Neural cell (in vitro differentiated cells): ENCODE results near the gene EXOC8. TPM values are rescaled to one million over a fixed set of nuclear protein-coding genes. Genes with fewer than 3 reads are reported as not detected.

Source experiments
- H2AFZ ChIP-seq: fragments of 200-600, 300-800 bp; sonication (generic), shearing (Covaris generic); 2 replicates; pipeline ENCODE4 v1.6.0; 2014; ENCODE audit warnings: low read depth, mild to moderate bottlenecking, antibody characterized with exemption, low read length, moderate library complexity
- H3F3A ChIP-seq: fragments of 200-600 bp; shearing (Covaris generic); 2 replicates; pipeline ENCODE4 v1.6.1; 2016; ENCODE audit warnings: mild to moderate bottlenecking, moderate library complexity, mixed read lengths, antibody characterized with exemption, low read length; ENCODE audit not compliant: insufficient read depth, poor library complexity, severe bottlenecking
- H3K27ac ChIP-seq: fragments of 200-600, 300-800 bp; sonication (generic), shearing (Covaris generic); 2 replicates; pipeline ENCODE4 v1.5.1; 2014; ENCODE audit warnings: mild to moderate bottlenecking, low read length, moderate library complexity
- H3K27me3 ChIP-seq: fragments of 300-800, 200-600 bp; sonication (generic), shearing (Covaris generic); 2 replicates; pipeline ENCODE4 v1.6.0; 2014; ENCODE audit warnings: mild to moderate bottlenecking, low read depth, low read length, moderate library complexity; ENCODE audit not compliant: insufficient read depth
- H3K36me3 ChIP-seq: fragments of 300-800, 200-600 bp; sonication (generic), shearing (Covaris generic); 2 replicates; pipeline ENCODE4 v1.5.1; 2014; ENCODE audit warnings: mild to moderate bottlenecking, antibody characterized with exemption, low read length, moderate library complexity; ENCODE audit not compliant: insufficient read depth
- H3K4me2 ChIP-seq: fragments of 300-800, 200-600 bp; sonication (generic), shearing (Covaris generic); 2 replicates; pipeline ENCODE4 v1.6.0; 2014; ENCODE audit warnings: mild to moderate bottlenecking, low read length
- H3K4me3 ChIP-seq: fragments of 300-800, 200-600 bp; sonication (generic), shearing (Covaris generic); 2 replicates; pipeline ENCODE4 v1.5.1; 2014; ENCODE audit warnings: mild to moderate bottlenecking, low read length, moderate library complexity
- H3K79me2 ChIP-seq: fragments of 200-600 bp; shearing (Covaris generic); replicated peaks from 2 replicates; pipeline ENCODE4 v1.6.0; 2014; ENCODE audit warnings: mild to moderate bottlenecking, low read length, moderate library complexity; ENCODE audit not compliant: insufficient read depth
- H3K9ac ChIP-seq: fragments of 300-800, 200-600 bp; sonication (generic), shearing (Covaris generic); 2 replicates; pipeline ENCODE4 v1.6.1; 2016; ENCODE audit warnings: mild to moderate bottlenecking, low read length, mixed read lengths
- H3K9me2 ChIP-seq: fragments of 200-600 bp; shearing (Covaris generic); 2 replicates; pipeline ENCODE4 v1.6.1; 2016; ENCODE audit warnings: mild to moderate bottlenecking, low read length, mixed read lengths; ENCODE audit not compliant: insufficient read depth
- H3K9me3 ChIP-seq: fragments of 200-600, 300-800 bp; sonication (generic), shearing (Covaris generic); 2 replicates; pipeline ENCODE4 v1.6.1; 2016; ENCODE audit warnings: mild to moderate bottlenecking, mixed run types, low read length, moderate library complexity, mixed read lengths
- H4K20me1 ChIP-seq: fragments of 200-600 bp; shearing (Covaris generic); 2 replicates; pipeline ENCODE4 v1.6.1; 2016; ENCODE audit warnings: mild to moderate bottlenecking, mixed run types; ENCODE audit not compliant: insufficient read depth
- EZH2 ChIP-seq: fragments of 200-600, 300-800 bp; shearing (Covaris generic), sonication (generic); IDR thresholded peaks from 2 replicates; pipeline ENCODE4 v1.6.1; 2014; ENCODE audit warnings: antibody characterized with exemption, low read length, borderline replicate concordance, mild to moderate bottlenecking; ENCODE audit not compliant: insufficient read depth, poor library complexity, severe bottlenecking
- MXI1 ChIP-seq: fragments of 450-650 bp; conservative IDR thresholded peaks from 2 replicates; pipeline ENCODE4 v1.6.1; 2014; ENCODE audit warnings: antibody characterized with exemption, mild to moderate bottlenecking; ENCODE audit not compliant: poor library complexity, severe bottlenecking
- RAD21 ChIP-seq: fragments of 450-650 bp; conservative IDR thresholded peaks from 2 replicates; pipeline ENCODE4 v1.6.1; 2014; ENCODE audit warnings: antibody characterized with exemption, mild to moderate bottlenecking, moderate library complexity
- TAF1 ChIP-seq: IDR thresholded peaks from 2 replicates; pipeline ENCODE4 v1.6.1; 2012; ENCODE audit warnings: low read depth
- polyA plus RNA-seq: library from polyadenylated mRNA; depleted of rRNA; stranded (reverse); fragments of >200 nt; gene quantifications from 2 replicates; pipeline ENCODE4 v1.2.3, GENCODE V29; 2014
- TF ChIP-seq, protein P1 (sequence below): IDR thresholded peaks from 2 replicates; pipeline ENCODE4 v1.6.1; 2012; ENCODE audit warnings: borderline replicate concordance
- TF ChIP-seq, protein P2 (sequence below): fragments of 450-650 bp; IDR thresholded peaks from 2 replicates; pipeline ENCODE4 v1.5.1; 2014; ENCODE audit warnings: antibody characterized with exemption, mild to moderate bottlenecking, moderate library complexity; ENCODE audit not compliant: poor library complexity, severe bottlenecking

Gene EXOC8
- polyA plus RNA-seq, 1 donor from 2014 or later, result 12.9 TPM

DNA sequence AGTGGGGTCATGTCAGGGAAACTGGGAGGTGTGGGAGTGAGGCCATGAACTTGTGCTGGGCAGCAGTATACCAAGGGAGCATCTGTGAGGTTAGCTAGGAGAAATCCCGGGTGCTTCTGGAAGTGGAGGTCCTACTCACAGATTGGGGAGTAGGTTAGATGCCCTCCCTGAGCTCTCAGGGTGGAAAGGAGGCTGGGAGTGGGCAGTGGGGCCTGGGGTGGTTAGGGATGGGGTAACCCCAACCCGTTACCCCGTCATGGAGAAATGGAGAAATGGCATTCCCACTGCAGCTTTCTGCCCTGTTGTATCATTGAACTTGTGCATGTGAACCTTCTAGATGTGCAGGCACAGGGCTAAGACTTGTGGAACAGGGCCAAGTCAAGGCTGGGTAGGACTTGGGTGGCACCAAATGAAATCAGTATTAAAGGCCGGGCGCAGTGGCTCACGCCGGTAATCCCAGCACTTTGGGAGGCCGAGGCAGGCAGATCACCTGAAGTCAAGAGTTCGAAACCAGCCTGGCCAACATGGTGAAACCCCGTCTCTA is 27.2 kb downstream of the EXOC8 start:
- Histone ChIP-seq H3F3A (no peaks in the 10 kb centered on the region), H3K27me3 (no peaks in the 10 kb centered on the region), H3K9me2 (no peaks in the 10 kb centered on the region), H3K27ac (no peak overlapping the region), H3K79me2 (no peaks in the 10 kb centered on the region), H4K20me1 (no peaks in the 10 kb centered on the region), H3K9ac (no peak overlapping the region), H3K36me3 (no peaks in the 10 kb centered on the region), H3K4me2 (no peak overlapping the region), H3K4me3 (no peak overlapping the region), H3K9me3 (no peaks in the 10 kb centered on the region), H2AFZ (no peak overlapping the region)
- TF ChIP-seq, protein P1, sequence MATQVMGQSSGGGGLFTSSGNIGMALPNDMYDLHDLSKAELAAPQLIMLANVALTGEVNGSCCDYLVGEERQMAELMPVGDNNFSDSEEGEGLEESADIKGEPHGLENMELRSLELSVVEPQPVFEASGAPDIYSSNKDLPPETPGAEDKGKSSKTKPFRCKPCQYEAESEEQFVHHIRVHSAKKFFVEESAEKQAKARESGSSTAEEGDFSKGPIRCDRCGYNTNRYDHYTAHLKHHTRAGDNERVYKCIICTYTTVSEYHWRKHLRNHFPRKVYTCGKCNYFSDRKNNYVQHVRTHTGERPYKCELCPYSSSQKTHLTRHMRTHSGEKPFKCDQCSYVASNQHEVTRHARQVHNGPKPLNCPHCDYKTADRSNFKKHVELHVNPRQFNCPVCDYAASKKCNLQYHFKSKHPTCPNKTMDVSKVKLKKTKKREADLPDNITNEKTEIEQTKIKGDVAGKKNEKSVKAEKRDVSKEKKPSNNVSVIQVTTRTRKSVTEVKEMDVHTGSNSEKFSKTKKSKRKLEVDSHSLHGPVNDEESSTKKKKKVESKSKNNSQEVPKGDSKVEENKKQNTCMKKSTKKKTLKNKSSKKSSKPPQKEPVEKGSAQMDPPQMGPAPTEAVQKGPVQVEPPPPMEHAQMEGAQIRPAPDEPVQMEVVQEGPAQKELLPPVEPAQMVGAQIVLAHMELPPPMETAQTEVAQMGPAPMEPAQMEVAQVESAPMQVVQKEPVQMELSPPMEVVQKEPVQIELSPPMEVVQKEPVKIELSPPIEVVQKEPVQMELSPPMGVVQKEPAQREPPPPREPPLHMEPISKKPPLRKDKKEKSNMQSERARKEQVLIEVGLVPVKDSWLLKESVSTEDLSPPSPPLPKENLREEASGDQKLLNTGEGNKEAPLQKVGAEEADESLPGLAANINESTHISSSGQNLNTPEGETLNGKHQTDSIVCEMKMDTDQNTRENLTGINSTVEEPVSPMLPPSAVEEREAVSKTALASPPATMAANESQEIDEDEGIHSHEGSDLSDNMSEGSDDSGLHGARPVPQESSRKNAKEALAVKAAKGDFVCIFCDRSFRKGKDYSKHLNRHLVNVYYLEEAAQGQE, result no peak

DNA sequence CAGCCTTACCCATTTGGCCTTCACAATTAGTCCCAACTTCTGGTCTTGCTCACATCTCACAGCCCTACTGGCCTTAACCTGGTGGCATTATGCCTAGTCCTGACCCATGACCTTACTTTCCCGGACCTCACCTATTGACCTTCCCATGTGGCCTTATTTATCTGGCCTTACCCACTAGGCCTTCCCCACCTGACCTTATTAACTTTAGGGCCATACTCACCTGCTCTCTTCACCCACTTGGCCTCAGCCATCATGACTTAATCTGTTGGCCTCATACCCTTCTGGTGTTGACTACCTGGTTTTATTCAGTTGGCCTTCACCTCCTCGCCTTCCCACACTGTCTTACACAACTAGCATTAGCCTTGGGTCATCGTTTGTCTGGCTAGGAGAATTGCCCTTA is 35.7 kb downstream of the EXOC8 start:
- no peaks in the 10 kb centered on the region for H3F3A ChIP-seq
- H3K79me2 ChIP-seq, result no peaks in the 10 kb centered on the region
- TF ChIP-seq TAF1, result no peak
- TF ChIP-seq, protein P1, result no peak
- TF ChIP-seq, protein P2, sequence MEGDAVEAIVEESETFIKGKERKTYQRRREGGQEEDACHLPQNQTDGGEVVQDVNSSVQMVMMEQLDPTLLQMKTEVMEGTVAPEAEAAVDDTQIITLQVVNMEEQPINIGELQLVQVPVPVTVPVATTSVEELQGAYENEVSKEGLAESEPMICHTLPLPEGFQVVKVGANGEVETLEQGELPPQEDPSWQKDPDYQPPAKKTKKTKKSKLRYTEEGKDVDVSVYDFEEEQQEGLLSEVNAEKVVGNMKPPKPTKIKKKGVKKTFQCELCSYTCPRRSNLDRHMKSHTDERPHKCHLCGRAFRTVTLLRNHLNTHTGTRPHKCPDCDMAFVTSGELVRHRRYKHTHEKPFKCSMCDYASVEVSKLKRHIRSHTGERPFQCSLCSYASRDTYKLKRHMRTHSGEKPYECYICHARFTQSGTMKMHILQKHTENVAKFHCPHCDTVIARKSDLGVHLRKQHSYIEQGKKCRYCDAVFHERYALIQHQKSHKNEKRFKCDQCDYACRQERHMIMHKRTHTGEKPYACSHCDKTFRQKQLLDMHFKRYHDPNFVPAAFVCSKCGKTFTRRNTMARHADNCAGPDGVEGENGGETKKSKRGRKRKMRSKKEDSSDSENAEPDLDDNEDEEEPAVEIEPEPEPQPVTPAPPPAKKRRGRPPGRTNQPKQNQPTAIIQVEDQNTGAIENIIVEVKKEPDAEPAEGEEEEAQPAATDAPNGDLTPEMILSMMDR, result no peak
- no peak for TF ChIP-seq RAD21
- no peak for TF ChIP-seq MXI1
- TF ChIP-seq EZH2, result no peak
- no peak overlapping the region for H3K27ac ChIP-seq
- no peak overlapping the region for H3K4me3 ChIP-seq
- H3K36me3 ChIP-seq, result no peaks in the 10 kb centered on the region
- no peaks in the 10 kb centered on the region for H4K20me1 ChIP-seq
- no peaks in the 10 kb centered on the region for H3K9me2 ChIP-seq
- no peaks in the 10 kb centered on the region for H3K9me3 ChIP-seq
- H3K9ac ChIP-seq, result no peak overlapping the region
- H2AFZ ChIP-seq, result no peak overlapping the region
- no peaks in the 10 kb centered on the region for H3K27me3 ChIP-seq
- H3K4me2 ChIP-seq, result no peak overlapping the region
